Keratinocyte (primary cell): ENCODE results near the gene GTF3C2.

Experiments
- CTCF ChIP-seq, 3 experiments: IDR thresholded peaks in 1 of 3; conservative IDR thresholded peaks in 1 of 3; optimal IDR thresholded peaks in 1 of 3; 2 replicates in 2 of 3; 3 replicates in 1 of 3; pipeline versions ENCODE3 to v1.5.1; 2011; ENCODE audit warnings: low read length in 3 of 3, mild to moderate bottlenecking in 3 of 3, moderate library complexity in 2 of 3, control low read depth in 1 of 3, inconsistent platforms in 1 of 3; ENCODE audit not compliant: insufficient read depth in 2 of 3; ENCODE audit errors: extremely low read depth in 1 of 3
- EZH2 ChIP-seq: IDR thresholded peaks from one replicate; pipeline ENCODE4 v1.6.1; 2012; ENCODE audit warnings: inconsistent platforms, mild to moderate bottlenecking, low read length, moderate library complexity

- TF ChIP-seq CTCF (optimal IDR thresholded peaks at IDR 0.05 in 1 of 3, IDR thresholded peaks at IDR 0.05 in 1 of 3, conservative IDR thresholded peaks at IDR 0.05 in 1 of 3; ENCODE audit: extremely low read depth in 1 of 3, insufficient read depth in 2 of 3, low read length in 3 of 3) (no peak), EZH2 (no peak)
Measured at GRCh38 chr2:27316655-27317412, 39.7 kb downstream of the GTF3C2 start.
